K562 (cell line): ENCODE results near the gene CORO1A. TPM values are rescaled to one million over a fixed set of nuclear protein-coding genes. Genes with fewer than 3 reads are reported as not detected.

Source experiments
- CBFB ChIP-seq: sonication (generic); formaldehyde crosslinking; IDR thresholded peaks from 2 replicates; pipeline ENCODE4 v1.4.0; 2020; ENCODE audit warnings: mild to moderate bottlenecking, missing genetic modification reagents
- CHD2 ChIP-seq: IDR thresholded peaks from 2 replicates; pipeline ENCODE4 v1.6.1; 2011; ENCODE audit warnings: low read depth, low read length
- ELF1 ChIP-seq: fragments of 200-800 bp; sonication (Bioruptor generic); IDR thresholded peaks from 2 replicates; pipeline ENCODE4 v1.6.1; 2016; ENCODE audit warnings: missing genetic modification characterization, missing compliant biosample characterization
- ELF4 ChIP-seq: fragments of 450-650 bp; formaldehyde crosslinking; IDR thresholded peaks from 2 replicates; pipeline ENCODE4 v1.4.0; 2022; ENCODE audit warnings: missing genetic modification characterization
- FOXK2 ChIP-seq, 2 experiments: fragments of 450-650 bp; IDR thresholded peaks in 1 of 2; conservative IDR thresholded peaks in 1 of 2; 2 replicates each; pipeline ENCODE4 v1.6.1; 2016; ENCODE audit warnings: low read depth in 2 of 2, mild to moderate bottlenecking in 1 of 2
- NFE2 ChIP-seq: IDR thresholded peaks from 2 replicates; pipeline ENCODE4 v1.6.1; 2014; ENCODE audit warnings: antibody characterized with exemption, low read depth
- NFYB ChIP-seq: IDR thresholded peaks from 2 replicates; pipeline ENCODE4 v1.6.1; 2011; ENCODE audit warnings: mild to moderate bottlenecking, moderate library complexity; ENCODE audit not compliant: insufficient read length; ENCODE audit errors: extremely low read depth
- SMARCE1 ChIP-seq: fragments of 450-650 bp; IDR thresholded peaks from 2 replicates; pipeline ENCODE4 v1.7.1; 2016; ENCODE audit warnings: mild to moderate bottlenecking
- YBX1 ChIP-seq: fragments of 450-650 bp; IDR thresholded peaks from 2 replicates; pipeline ENCODE4 v1.7.1; 2016; ENCODE audit warnings: mild to moderate bottlenecking
- ZNF668 ChIP-seq: fragments of 250-450 bp; sonication (Bioruptor Pico); IDR thresholded peaks from 2 replicates; pipeline ENCODE4 v1.8.0; 2022; ENCODE audit warnings: mild to moderate bottlenecking, inconsistent platforms
- ZNF766 ChIP-seq: fragments of 200-800 bp; sonication (Bioruptor generic); conservative IDR thresholded peaks from 2 replicates; pipeline ENCODE4 v1.6.1; 2016; ENCODE audit warnings: missing genetic modification characterization, missing compliant biosample characterization
- polyA plus RNA-seq, 8 experiments: library from polyadenylated mRNA; depleted of rRNA in 4 of 8; stranded (reverse) in 5 of 8; unstranded in 3 of 8; fragments of >200 nt; fragmentation: Nextera tagmentation in 2 of 8; fragmentation: Illumina TruSeq in 1 of 8; extraction: Ambion mirVana in 2 of 8; extraction: Trizol in 1 of 8; gene quantifications; 2 replicates each; pipeline versions ENCODE4 v1.2.1 to v1.2.3, GENCODE V29; 2011 to 2014; ENCODE audit warnings: inconsistent platforms in 1 of 8, missing spikeins in 1 of 8
- total RNA-seq, 7 experiments: library from RNA; depleted of rRNA in 6 of 7; stranded (reverse); fragments of >200 nt in 6 of 7; fragmentation: Illumina TruSeq in 2 of 7; extraction: Trizol in 2 of 7; gene quantifications; 2 replicates each; pipeline versions ENCODE4 v1.2.1 to v1.2.3, GENCODE V29; 2011 to 2021; ENCODE audit warnings: low replicate concordance in 1 of 7
- TF ChIP-seq, protein P1 (sequence below): fragments of 450-650 bp; IDR thresholded peaks from 2 replicates; pipeline ENCODE4 v1.6.1; 2017; ENCODE audit warnings: antibody characterized with exemption, mild to moderate bottlenecking

The CORO1A gene
- total and polyA plus RNA-seq, 9 of the 15 experiments (the other 6 are each of a cell fraction or from before 2014, with no cell fraction given), result 0.22 to 23.8 (median 7.6) TPM

DNA sequence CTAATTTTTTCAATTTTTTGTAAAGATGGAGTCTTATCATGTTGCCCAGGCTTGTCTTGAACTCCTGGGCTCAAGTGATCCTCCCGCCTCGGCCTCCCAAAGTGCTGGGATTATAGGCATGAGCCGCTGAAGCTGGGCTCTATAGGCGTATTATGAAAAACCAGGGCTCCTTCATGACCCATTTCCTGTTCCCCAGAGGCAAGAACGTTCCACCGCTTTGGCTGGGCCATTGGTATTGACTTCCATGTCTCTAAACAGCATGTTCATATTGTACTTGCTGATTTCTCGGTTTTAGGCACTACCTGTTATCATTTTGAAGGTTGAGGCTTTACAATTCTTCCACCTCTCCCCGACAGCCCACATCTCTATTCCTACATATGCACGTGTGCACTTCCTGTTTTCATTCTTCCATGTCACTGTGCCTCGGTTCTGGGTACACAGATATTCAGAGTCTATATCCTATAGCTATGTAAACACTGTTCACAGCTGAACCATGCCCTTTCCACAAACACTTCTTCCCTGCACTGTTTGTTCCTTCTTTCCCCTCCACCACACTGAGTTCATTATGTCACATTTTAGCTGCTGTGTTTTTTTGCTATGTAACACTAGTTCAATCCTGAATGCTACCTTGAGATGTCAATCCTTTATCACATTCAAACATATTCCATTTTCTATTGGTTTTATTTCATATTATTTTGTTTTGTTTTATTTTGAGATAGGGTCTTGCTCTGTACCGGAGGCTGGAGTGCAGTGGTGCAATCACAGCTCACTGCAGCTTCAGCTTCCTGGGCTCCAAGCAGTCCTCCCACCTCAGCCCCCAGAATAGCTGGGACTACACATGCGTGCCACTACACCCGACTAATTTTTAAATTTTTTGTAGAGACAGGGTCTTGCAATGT, 43.6 kb upstream of the CORO1A start (continued):
- TF ChIP-seq, protein P1, sequence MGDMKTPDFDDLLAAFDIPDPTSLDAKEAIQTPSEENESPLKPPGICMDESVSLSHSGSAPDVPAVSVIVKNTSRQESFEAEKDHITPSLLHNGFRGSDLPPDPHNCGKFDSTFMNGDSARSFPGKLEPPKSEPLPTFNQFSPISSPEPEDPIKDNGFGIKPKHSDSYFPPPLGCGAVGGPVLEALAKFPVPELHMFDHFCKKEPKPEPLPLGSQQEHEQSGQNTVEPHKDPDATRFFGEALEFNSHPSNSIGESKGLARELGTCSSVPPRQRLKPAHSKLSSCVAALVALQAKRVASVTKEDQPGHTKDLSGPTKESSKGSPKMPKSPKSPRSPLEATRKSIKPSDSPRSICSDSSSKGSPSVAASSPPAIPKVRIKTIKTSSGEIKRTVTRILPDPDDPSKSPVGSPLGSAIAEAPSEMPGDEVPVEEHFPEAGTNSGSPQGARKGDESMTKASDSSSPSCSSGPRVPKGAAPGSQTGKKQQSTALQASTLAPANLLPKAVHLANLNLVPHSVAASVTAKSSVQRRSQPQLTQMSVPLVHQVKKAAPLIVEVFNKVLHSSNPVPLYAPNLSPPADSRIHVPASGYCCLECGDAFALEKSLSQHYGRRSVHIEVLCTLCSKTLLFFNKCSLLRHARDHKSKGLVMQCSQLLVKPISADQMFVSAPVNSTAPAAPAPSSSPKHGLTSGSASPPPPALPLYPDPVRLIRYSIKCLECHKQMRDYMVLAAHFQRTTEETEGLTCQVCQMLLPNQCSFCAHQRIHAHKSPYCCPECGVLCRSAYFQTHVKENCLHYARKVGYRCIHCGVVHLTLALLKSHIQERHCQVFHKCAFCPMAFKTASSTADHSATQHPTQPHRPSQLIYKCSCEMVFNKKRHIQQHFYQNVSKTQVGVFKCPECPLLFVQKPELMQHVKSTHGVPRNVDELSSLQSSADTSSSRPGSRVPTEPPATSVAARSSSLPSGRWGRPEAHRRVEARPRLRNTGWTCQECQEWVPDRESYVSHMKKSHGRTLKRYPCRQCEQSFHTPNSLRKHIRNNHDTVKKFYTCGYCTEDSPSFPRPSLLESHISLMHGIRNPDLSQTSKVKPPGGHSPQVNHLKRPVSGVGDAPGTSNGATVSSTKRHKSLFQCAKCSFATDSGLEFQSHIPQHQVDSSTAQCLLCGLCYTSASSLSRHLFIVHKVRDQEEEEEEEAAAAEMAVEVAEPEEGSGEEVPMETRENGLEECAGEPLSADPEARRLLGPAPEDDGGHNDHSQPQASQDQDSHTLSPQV, result peak; percentile 49; the same call in 1 of the 2 replicates
- TF ChIP-seq NFE2, result no peak
- TF ChIP-seq ELF1 (tag), result 0 out of 2 replicates have a peak, but pooled peaks have one; percentile 50
- no peak for TF ChIP-seq YBX1
- 0 out of 2 replicates have a peak, but pooled peaks have one; percentile 43 for TF ChIP-seq ZNF766 (CRISPR knock-in tag)
- TF ChIP-seq NFYB, result no peak
- TF ChIP-seq CHD2, result no peak
- peak; percentile 86 to 91 for TF ChIP-seq FOXK2 (conservative IDR thresholded peaks at IDR 0.05 in 1 of 2, IDR thresholded peaks at IDR 0.05 in 1 of 2; ENCODE audit: low read depth in 2 of 2)
- TF ChIP-seq ELF4 (CRISPR knock-in tag), result peak; percentile 41; the same call in 1 of the 2 replicates
- no peak for TF ChIP-seq ZNF668 (CRISPR knock-in tag)
- no peak for TF ChIP-seq CBFB (CRISPR knock-in tag)
- peak; percentile 57; the same call in 1 of the 2 replicates for TF ChIP-seq SMARCE1
